Endometrium (tissue), 2 donors: ENCODE measurements around the gene IL12B.
"Not testable (repeated sequence)": the region's sequence is repeated elsewhere in the genome, so short reads cannot be mapped to it uniquely, and the experiment has no call there.

ENCODE experiments used
- FAIRE-seq: peaks from 2 replicates; lab custom pipeline; 2012; peaks lifted over from hg19 to GRCh38; lab: Jason Lieb, UNC
- donor health status: control.
- donor health status: control.

The IL12B gene

GRCh38 chr5:159332800-159333544 is 2.7 kb upstream of the IL12B start:
- no peak for FAIRE-seq

GRCh38 chr5:159331093-159331973 is 1.0 kb upstream of the IL12B start:
- FAIRE-seq: no peak

- no peak for FAIRE-seq
These were observed 5.3 kb downstream of the IL12B start for GRCh38 chr5:159324986-159325385.

DNA sequence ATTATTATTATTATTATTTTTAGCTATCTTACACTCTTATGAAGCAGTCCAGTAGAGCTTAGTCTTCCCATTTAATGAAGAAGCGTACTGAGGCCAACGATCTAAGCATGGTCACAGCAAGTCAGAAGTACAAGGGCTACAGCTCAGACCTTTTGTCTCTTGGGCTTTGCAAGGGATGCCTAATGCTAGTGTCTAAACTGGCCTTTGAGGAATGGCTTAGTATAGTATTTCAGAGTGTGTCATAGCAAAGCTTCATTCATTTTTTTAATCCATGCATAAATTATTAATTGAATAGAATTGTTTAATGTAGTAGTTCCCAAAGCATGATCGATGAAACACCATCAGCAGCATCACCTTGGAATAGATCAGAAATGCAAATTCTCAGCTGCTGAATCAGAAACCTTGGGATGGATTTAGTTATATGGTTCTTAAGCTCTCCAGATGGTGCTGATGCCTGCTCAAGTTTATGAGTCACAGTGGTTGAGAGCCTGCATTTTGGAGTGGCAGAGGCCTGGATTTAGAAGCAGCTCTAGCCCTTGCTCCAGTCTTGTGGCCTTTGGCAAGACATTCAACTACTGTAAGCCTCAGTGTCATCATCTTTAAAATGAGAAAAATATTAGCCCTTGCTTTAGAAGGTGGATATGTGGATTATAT is 6.1 kb downstream of the IL12B start:
- FAIRE-seq: no peak

GRCh38 chr5:159322180-159322579 is 8.1 kb downstream of the IL12B start:
- FAIRE-seq: no peak

DNA sequence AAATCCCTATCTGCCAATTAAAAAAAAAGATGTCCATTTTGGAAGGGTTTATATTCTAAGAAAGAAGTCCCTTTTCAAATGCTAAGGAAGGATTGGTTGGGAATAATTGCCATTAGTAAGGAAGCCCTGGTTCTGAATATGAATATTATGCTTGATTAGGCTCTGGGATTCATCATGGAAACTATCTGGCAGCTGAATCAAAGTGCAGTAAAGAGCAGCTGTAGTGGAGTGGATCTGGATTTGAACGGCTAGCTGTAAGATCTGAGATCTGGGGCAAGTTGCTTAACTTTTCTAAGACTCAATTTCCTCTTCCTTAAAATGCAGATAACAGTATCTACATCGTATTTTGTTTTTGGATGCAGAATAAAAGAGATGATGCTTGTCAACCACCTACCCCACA is 10.5 kb downstream of the IL12B start:
- FAIRE-seq: no peak

GRCh38 chr5:159319363-159319762 is 10.9 kb downstream of the IL12B start:
- no peak for FAIRE-seq

DNA sequence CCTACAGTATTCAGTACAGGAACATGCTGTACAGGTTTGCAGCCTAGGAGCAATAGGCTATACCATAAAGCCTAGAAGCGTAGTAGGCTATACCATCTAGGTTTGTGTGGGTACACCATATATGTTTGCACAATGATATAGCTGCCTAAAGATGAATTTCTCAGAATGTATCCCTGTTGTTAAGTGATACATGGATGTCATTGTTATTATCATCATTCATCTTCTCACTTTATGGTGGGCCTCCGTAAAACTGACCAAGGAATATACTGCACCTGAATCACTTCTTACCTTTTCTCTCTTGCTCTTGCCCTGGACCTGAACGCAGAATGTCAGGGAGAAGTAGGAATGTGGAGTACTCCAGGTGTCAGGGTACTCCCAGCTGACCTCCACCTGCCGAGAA is 11.8 kb downstream of the IL12B start:
- FAIRE-seq: no peak

GRCh38 chr5:159317849-159318248 is 12.4 kb downstream of the IL12B start:
- FAIRE-seq: no peak

- FAIRE-seq: no peak
These were observed 13.5 kb downstream of the IL12B start for GRCh38 chr5:159316519-159317383.

DNA sequence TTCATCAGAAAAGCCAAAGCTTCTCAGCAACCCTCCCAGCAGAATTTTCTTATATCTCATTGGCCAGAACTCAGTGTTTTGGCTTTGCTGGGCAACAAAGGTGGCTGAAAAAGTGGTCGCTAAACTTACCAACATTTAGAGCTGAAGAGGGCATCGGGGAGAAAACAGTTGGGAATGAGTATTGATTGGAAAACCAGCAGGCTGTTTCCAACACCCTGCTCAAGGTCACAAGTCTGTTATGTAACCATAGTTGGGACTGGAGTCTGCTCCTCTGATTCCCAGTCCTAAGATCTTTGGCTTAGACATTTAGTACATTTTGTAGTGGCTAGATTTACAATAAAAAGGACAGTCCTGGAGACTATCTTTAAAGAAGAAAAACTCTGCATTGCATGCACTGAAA is 17.1 kb downstream of the IL12B start:
- FAIRE-seq: no peak

GRCh38 chr5:159311063-159311462 is 19.2 kb downstream of the IL12B start:
- FAIRE-seq: no peak

- no peak for FAIRE-seq
These were observed 19.8 kb downstream of the IL12B start for GRCh38 chr5:159310511-159310910.

GRCh38 chr5:159309689-159310433 is 20.4 kb downstream of the IL12B start:
- FAIRE-seq: no peak

GRCh38 chr5:159304961-159305595 is 25.2 kb downstream of the IL12B start:
- no peak for FAIRE-seq

DNA sequence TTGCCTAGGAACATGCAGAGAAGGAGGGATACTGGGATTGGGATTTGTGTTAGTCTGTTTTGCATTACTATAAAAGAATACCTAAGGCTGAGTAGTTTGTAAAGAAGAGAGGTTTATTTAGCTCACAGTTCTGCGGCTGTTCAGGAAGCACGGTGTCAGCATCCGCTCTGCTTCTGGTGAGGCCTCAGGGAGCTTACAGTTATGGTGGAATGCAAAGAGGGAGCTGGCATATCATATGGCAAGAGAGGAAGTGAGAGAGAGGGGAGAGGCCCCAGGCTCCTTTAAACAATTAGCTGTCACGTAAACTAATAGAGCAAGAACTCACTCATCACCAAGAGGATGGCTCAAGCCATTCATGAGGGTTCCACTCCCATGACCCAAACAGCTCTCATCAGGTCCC is 27.0 kb downstream of the IL12B start:
- no peak for FAIRE-seq

DNA sequence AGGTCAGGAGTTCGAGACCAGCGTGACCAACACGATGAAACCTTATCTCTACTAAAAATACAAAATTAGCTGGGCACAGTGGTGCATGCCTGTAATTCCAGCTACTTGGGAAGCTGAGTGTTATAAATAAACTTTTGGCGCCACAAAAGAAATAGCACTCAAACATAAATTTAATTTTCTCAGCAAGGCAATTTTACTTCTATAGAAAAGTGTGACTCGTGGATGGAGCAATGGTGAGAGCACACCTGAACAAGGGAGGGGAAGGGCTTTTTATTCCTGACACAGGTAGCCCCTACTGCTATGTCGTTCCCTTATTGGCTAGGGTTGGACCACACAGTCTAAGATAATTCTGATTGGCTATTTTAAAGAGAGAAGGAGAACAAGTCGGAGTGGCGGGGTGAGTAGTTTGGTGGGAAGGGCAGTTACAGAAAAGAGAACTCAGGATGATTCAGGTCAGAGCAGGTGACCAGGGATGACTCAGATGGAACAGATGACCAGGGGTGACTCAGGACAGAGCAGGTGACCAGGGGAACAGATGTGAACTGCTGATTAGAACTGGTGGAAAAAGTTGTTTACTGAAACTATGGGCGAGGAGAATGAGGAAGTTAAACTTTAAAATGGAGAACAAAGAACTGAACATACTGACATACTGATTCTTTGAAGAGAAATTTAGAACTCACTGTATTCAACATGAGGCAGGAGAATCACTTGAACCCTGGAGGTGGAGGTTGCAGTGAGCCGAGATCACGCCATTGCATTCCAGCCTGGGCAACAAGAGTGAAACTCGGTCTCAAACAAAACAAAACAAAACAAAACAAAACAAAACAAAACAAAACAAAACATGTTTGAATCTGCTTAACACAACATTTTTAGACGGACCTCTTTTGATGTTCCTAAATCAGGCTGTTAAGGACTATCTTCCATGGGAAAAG is 28.1 kb downstream of the IL12B start:
- FAIRE-seq: not testable (repeated sequence)

DNA sequence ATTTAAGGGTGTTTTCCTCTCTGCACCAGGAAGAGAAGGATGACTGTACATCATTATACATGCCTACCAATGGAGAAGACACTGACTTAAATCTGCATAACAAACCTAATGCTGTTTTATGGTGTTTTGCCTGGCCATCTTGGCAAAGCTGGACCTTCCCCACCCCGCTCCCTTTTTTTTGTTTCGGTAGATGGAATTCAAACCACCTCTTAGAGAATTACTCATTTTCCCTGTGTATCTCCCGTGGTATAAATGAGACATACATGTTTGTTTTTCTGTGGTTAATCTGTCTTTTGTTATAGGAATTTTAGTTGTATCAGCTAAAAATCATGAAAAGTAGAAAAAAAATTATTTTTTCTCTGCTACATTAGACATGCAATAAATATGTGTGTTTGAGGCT is 28.8 kb downstream of the IL12B start:
- no peak for FAIRE-seq

GRCh38 chr5:159297300-159297699 is 33.0 kb downstream of the IL12B start:
- FAIRE-seq: not testable (repeated sequence)

DNA sequence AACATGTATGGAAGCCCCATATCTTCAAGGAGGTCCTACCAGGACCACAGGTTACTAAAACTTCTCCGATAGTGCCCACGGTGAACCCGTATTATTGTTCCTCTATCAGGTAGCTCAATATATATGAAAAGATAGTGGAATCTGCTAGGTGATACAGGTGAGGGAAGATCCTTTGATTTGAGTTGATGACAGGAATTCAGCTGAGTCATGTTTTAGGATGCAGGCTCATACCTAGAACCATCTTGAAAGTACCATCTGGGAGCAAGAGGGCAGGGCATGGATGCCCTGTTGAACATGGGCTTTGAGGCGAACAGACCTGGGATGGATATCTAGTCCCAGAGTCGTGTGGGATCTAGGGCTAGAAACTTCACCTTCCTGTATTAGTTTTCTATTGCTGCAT is 35.4 kb downstream of the IL12B start:
- FAIRE-seq: no peak
